ENCODE data around the gene NKAIN2.
"Not testable (repeated sequence)": the region's sequence is repeated elsewhere in the genome, so short reads cannot be mapped to it uniquely, and the experiment has no call there.

NKAIN2 gene

GRCh38 chr6:124412657-124413056, 609.0 kb downstream of the NKAIN2 start:
- not testable (repeated sequence) for H2AFZ ChIP-seq (ENCODE audit: low read length, unreplicated experiment); H3K79me2 ChIP-seq (ENCODE audit: control insufficient read depth, insufficient read depth, low read length, unreplicated experiment); H3K36me3 ChIP-seq (ENCODE audit: insufficient read depth, low read length); H3K27ac ChIP-seq (ENCODE audit: low read depth, low read length); H3K4me1 ChIP-seq (ENCODE audit: control insufficient read depth, insufficient read depth, low read length, unreplicated experiment); H3K27me3 ChIP-seq (ENCODE audit: insufficient read depth, low read length); H3K4me3 ChIP-seq (ENCODE audit: low read depth, low read length)

GRCh38 chr6:124420116-124420840, 616.6 kb downstream of the NKAIN2 start:
- Histone ChIP-seq H3K36me3 (ENCODE audit: insufficient read depth, low read length) (no peaks in the 10 kb centered on the region), H3K27me3 (ENCODE audit: insufficient read depth, low read length) (no peaks in the 10 kb centered on the region), H2AFZ (ENCODE audit: low read length, unreplicated experiment) (peak overlapping the region; percentile 1), H3K4me3 (ENCODE audit: low read depth, low read length) (no peak overlapping the region), H3K79me2 (ENCODE audit: control insufficient read depth, insufficient read depth, low read length, unreplicated experiment) (no peaks in the 10 kb centered on the region), H3K27ac (ENCODE audit: low read depth, low read length) (no peak overlapping the region), H3K4me1 (ENCODE audit: control insufficient read depth, insufficient read depth, low read length, unreplicated experiment) (no peaks in the 10 kb centered on the region)

GRCh38 chr6:124423621-124424020, 620.0 kb downstream of the NKAIN2 start:
- H3K36me3 ChIP-seq (ENCODE audit: insufficient read depth, low read length): no peaks in the 10 kb centered on the region
- H3K27me3 ChIP-seq (ENCODE audit: insufficient read depth, low read length): no peaks in the 10 kb centered on the region
- H3K79me2 ChIP-seq (ENCODE audit: control insufficient read depth, insufficient read depth, low read length, unreplicated experiment): no peaks in the 10 kb centered on the region
- H3K27ac ChIP-seq (ENCODE audit: low read depth, low read length): no peak overlapping the region
- no peaks in the 10 kb centered on the region for H3K4me1 ChIP-seq (ENCODE audit: control insufficient read depth, insufficient read depth, low read length, unreplicated experiment)
- no peak overlapping the region for H2AFZ ChIP-seq (ENCODE audit: low read length, unreplicated experiment)
- H3K4me3 ChIP-seq (ENCODE audit: low read depth, low read length): no peak overlapping the region

- Histone ChIP-seq H3K27ac (ENCODE audit: low read depth, low read length) (no peak overlapping the region), H2AFZ (ENCODE audit: low read length, unreplicated experiment) (no peak overlapping the region), H3K4me3 (ENCODE audit: low read depth, low read length) (no peak overlapping the region), H3K79me2 (ENCODE audit: control insufficient read depth, insufficient read depth, low read length, unreplicated experiment) (no peaks in the 10 kb centered on the region), H3K27me3 (ENCODE audit: insufficient read depth, low read length) (no peaks in the 10 kb centered on the region), H3K4me1 (ENCODE audit: control insufficient read depth, insufficient read depth, low read length, unreplicated experiment) (no peaks in the 10 kb centered on the region), H3K36me3 (ENCODE audit: insufficient read depth, low read length) (no peaks in the 10 kb centered on the region)
These were observed 627.2 kb downstream of the NKAIN2 start for GRCh38 chr6:124430740-124431318.

GRCh38 chr6:124432620-124433019, 629.0 kb downstream of the NKAIN2 start:
- Histone ChIP-seq H3K79me2 (ENCODE audit: control insufficient read depth, insufficient read depth, low read length, unreplicated experiment) (no peaks in the 10 kb centered on the region), H3K36me3 (ENCODE audit: insufficient read depth, low read length) (no peaks in the 10 kb centered on the region), H3K4me3 (ENCODE audit: low read depth, low read length) (no peak overlapping the region), H2AFZ (ENCODE audit: low read length, unreplicated experiment) (no peak overlapping the region), H3K4me1 (ENCODE audit: control insufficient read depth, insufficient read depth, low read length, unreplicated experiment) (no peaks in the 10 kb centered on the region), H3K27ac (ENCODE audit: low read depth, low read length) (no peak overlapping the region), H3K27me3 (ENCODE audit: insufficient read depth, low read length) (no peaks in the 10 kb centered on the region)

GRCh38 chr6:124433387-124434160, 629.9 kb downstream of the NKAIN2 start:
- H3K36me3 ChIP-seq (ENCODE audit: insufficient read depth, low read length): no peaks in the 10 kb centered on the region
- no peak overlapping the region for H3K4me3 ChIP-seq (ENCODE audit: low read depth, low read length)
- H2AFZ ChIP-seq (ENCODE audit: low read length, unreplicated experiment): no peak overlapping the region
- H3K27me3 ChIP-seq (ENCODE audit: insufficient read depth, low read length): no peaks in the 10 kb centered on the region
- H3K27ac ChIP-seq (ENCODE audit: low read depth, low read length): no peak overlapping the region
- no peaks in the 10 kb centered on the region for H3K79me2 ChIP-seq (ENCODE audit: control insufficient read depth, insufficient read depth, low read length, unreplicated experiment)
- H3K4me1 ChIP-seq (ENCODE audit: control insufficient read depth, insufficient read depth, low read length, unreplicated experiment): no peaks in the 10 kb centered on the region

- Histone ChIP-seq H3K4me3 (ENCODE audit: low read depth, low read length) (no peak overlapping the region), H3K4me1 (ENCODE audit: control insufficient read depth, insufficient read depth, low read length, unreplicated experiment) (no peaks in the 10 kb centered on the region), H2AFZ (ENCODE audit: low read length, unreplicated experiment) (no peak overlapping the region), H3K36me3 (ENCODE audit: insufficient read depth, low read length) (no peaks in the 10 kb centered on the region), H3K79me2 (ENCODE audit: control insufficient read depth, insufficient read depth, low read length, unreplicated experiment) (no peaks in the 10 kb centered on the region), H3K27ac (ENCODE audit: low read depth, low read length) (no peak overlapping the region), H3K27me3 (ENCODE audit: insufficient read depth, low read length) (no peaks in the 10 kb centered on the region)
These were observed 630.8 kb downstream of the NKAIN2 start for GRCh38 chr6:124434421-124434820.

- Histone ChIP-seq H3K36me3 (ENCODE audit: insufficient read depth, low read length) (no peaks in the 10 kb centered on the region), H3K27ac (ENCODE audit: low read depth, low read length) (no peak overlapping the region), H3K4me3 (ENCODE audit: low read depth, low read length) (no peak overlapping the region), H3K4me1 (ENCODE audit: control insufficient read depth, insufficient read depth, low read length, unreplicated experiment) (no peaks in the 10 kb centered on the region), H2AFZ (ENCODE audit: low read length, unreplicated experiment) (no peak overlapping the region), H3K27me3 (ENCODE audit: insufficient read depth, low read length) (no peaks in the 10 kb centered on the region), H3K79me2 (ENCODE audit: control insufficient read depth, insufficient read depth, low read length, unreplicated experiment) (no peaks in the 10 kb centered on the region)
These were observed 633.1 kb downstream of the NKAIN2 start for GRCh38 chr6:124436803-124437202.

- H2AFZ ChIP-seq (ENCODE audit: low read length, unreplicated experiment): no peak overlapping the region
- no peaks in the 10 kb centered on the region for H3K4me1 ChIP-seq (ENCODE audit: control insufficient read depth, insufficient read depth, low read length, unreplicated experiment)
- no peak overlapping the region for H3K27ac ChIP-seq (ENCODE audit: low read depth, low read length)
- no peaks in the 10 kb centered on the region for H3K36me3 ChIP-seq (ENCODE audit: insufficient read depth, low read length)
- H3K4me3 ChIP-seq (ENCODE audit: low read depth, low read length): no peak overlapping the region
- no peaks in the 10 kb centered on the region for H3K27me3 ChIP-seq (ENCODE audit: insufficient read depth, low read length)
- no peaks in the 10 kb centered on the region for H3K79me2 ChIP-seq (ENCODE audit: control insufficient read depth, insufficient read depth, low read length, unreplicated experiment)
These were observed 634.9 kb downstream of the NKAIN2 start for GRCh38 chr6:124438546-124439065.

GRCh38 chr6:124441450-124441849, 637.8 kb downstream of the NKAIN2 start:
- no peak overlapping the region for H3K27ac ChIP-seq (ENCODE audit: low read depth, low read length)
- H3K4me3 ChIP-seq (ENCODE audit: low read depth, low read length): no peak overlapping the region
- no peaks in the 10 kb centered on the region for H3K36me3 ChIP-seq (ENCODE audit: insufficient read depth, low read length)

More at GRCh38 chr6:124441450-124441849, 637.8 kb downstream of the NKAIN2 start:
- H3K27me3 ChIP-seq (ENCODE audit: insufficient read depth, low read length): no peaks in the 10 kb centered on the region
- no peak overlapping the region for H2AFZ ChIP-seq (ENCODE audit: low read length, unreplicated experiment)
- no peaks in the 10 kb centered on the region for H3K79me2 ChIP-seq (ENCODE audit: control insufficient read depth, insufficient read depth, low read length, unreplicated experiment)
- H3K4me1 ChIP-seq (ENCODE audit: control insufficient read depth, insufficient read depth, low read length, unreplicated experiment): no peaks in the 10 kb centered on the region

All from ACC112 (cell line).